GM20000 (cell line): Measurements from ENCODE around the gene GSTM3.

Experiments
- DNase-seq: peaks from one replicate; pipeline ENCODE4 v3.0.0; 2012; ENCODE audit warnings: low spot score
- TF ChIP-seq, protein P1 (sequence below): IDR thresholded peaks from 2 replicates; pipeline ENCODE4 v1.5.1; 2012; ENCODE audit warnings: mild to moderate bottlenecking, control low read depth; ENCODE audit errors: extremely low read depth, missing control alignments

The GSTM3 gene

GRCh38 chr1:109719337-109719837, 21.5 kb downstream of the GSTM3 start:
- no peak for DNase-seq
- TF ChIP-seq, protein P1, sequence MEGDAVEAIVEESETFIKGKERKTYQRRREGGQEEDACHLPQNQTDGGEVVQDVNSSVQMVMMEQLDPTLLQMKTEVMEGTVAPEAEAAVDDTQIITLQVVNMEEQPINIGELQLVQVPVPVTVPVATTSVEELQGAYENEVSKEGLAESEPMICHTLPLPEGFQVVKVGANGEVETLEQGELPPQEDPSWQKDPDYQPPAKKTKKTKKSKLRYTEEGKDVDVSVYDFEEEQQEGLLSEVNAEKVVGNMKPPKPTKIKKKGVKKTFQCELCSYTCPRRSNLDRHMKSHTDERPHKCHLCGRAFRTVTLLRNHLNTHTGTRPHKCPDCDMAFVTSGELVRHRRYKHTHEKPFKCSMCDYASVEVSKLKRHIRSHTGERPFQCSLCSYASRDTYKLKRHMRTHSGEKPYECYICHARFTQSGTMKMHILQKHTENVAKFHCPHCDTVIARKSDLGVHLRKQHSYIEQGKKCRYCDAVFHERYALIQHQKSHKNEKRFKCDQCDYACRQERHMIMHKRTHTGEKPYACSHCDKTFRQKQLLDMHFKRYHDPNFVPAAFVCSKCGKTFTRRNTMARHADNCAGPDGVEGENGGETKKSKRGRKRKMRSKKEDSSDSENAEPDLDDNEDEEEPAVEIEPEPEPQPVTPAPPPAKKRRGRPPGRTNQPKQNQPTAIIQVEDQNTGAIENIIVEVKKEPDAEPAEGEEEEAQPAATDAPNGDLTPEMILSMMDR, result no peak

DNA sequence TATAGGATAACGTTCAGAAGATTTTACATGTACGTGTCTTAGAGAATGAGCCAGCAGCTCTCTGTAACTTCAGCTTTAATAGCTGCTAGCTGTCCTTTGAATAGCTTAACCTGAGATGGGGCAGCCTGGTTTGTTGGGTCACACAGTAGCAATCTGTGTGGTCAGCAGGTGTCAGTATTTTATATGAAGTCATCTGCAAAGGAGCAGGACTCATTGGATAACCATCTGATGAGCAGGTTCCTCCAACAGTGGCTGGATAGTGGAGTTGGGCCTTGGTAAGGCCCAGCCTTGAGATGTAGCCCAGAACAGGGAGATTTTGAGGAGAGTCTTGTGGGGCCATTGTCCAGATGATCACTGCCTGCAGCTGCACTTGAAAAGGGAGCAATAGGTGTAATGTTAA, 22.3 kb downstream of the GSTM3 start:
- TF ChIP-seq, protein P1, result no peak
- no peak for DNase-seq

- TF ChIP-seq, protein P1, result no peak
- no peak for DNase-seq
Measured at GRCh38 chr1:109717729-109718128, 23.1 kb downstream of the GSTM3 start.

DNA sequence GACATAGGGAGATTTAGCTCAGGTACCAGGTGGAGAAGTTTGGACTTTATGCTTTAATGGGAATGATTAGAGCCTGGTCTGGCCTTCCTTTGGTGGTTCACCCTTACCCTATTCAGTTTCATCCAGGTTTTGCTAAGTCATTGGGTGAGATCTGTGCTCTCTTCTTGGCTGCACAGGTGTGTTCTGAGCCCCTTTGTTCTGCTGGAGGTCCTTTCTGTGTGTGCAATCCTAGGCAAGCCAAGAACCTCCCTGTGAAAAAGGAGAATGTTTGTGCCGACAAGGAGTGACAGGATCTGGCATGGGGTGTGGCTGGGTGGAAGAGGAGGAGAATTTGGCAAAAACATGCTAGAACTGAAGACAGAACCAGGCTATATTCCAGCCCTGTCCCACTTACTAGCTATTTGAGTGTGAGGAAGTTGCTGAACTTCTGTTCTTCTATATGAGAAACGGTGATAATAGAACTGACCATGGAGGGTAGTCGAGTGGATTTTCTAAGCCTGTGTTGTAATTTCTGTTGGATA, 24.2 kb downstream of the GSTM3 start:
- DNase-seq, result no peak
- TF ChIP-seq, protein P1, result no peak

DNA sequence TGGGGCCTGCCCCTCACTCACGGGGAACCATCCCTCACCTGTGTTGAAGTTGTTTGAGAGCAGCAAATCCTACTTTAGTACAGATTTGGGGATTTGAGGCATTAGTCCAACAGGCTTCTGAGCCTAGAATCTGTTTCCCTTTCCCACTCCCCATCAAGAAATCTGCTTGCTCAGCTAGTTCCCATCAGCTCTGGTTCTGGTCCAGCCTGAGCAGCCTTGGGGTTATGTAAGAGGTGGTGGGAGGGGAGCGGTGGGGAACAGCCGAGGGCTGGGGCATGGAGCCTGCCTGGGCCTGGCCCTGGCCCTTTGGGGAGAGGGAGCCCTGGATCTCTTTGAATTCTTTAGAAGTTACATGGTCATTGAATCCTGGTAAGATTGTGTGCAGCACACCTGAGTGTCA, 24.7 kb downstream of the GSTM3 start:
- DNase-seq, result no peak
- TF ChIP-seq, protein P1, result no peak

GRCh38 chr1:109714661-109715372, 26.0 kb downstream of the GSTM3 start:
- peak; percentile 5 for DNase-seq
- TF ChIP-seq, protein P1, result no peak

- DNase-seq, result no peak
- TF ChIP-seq, protein P1, result no peak
Measured at GRCh38 chr1:109713636-109714035, 27.2 kb downstream of the GSTM3 start.
